ENCODE results near the gene MRGPRF.

Gene MRGPRF

GRCh38 chr11:69050592-69051380, 37.7 kb upstream of the MRGPRF start:
- DNase-seq (ENCODE audit: low read depth), result no peak

- no peak for DNase-seq (ENCODE audit: low read depth)
Observed at GRCh38 chr11:69049490-69049867, 36.4 kb upstream of the MRGPRF start.

- peak; percentile 88 for DNase-seq (ENCODE audit: low read depth)
Observed at GRCh38 chr11:69048694-69049489, 35.8 kb upstream of the MRGPRF start, which contains the start of gene TPCN2. Gene TPCN2, plus strand, starts transcription at chr11:69048932. Its CDS starts 66 bp downstream, at chr11:69048998.

DNA sequence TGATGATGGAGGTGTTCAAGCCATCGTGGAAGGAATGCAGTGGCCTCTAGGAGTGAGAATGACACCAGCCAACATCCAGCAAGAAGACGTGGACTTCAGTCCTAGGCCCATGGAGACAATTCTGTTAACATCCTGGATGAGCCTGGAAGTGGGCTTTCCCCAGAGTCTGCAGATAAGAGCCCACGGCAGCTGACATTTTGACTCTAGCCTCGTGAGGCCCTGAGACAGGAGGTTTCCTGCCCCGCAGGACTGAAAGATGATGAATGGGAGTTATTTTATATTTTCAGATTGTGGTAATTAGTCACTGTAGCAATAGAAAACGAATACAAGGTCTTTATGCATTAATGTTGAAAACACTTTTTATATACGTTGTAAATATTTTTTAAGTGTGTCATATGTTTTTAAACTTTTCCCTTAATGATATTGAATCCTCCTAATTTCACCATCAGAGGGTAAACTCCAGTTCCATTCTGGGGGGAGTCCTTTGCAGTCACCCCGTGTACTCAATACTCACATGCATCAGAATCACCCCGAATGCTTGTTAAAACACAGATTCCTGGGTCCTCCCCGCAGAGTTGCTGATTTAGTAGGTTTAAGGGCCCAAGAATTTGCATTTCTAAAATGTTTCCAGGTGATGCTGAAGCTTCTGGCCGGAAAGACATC, 35.1 kb upstream of the MRGPRF start:
- no peak for DNase-seq (ENCODE audit: low read depth)

DNA sequence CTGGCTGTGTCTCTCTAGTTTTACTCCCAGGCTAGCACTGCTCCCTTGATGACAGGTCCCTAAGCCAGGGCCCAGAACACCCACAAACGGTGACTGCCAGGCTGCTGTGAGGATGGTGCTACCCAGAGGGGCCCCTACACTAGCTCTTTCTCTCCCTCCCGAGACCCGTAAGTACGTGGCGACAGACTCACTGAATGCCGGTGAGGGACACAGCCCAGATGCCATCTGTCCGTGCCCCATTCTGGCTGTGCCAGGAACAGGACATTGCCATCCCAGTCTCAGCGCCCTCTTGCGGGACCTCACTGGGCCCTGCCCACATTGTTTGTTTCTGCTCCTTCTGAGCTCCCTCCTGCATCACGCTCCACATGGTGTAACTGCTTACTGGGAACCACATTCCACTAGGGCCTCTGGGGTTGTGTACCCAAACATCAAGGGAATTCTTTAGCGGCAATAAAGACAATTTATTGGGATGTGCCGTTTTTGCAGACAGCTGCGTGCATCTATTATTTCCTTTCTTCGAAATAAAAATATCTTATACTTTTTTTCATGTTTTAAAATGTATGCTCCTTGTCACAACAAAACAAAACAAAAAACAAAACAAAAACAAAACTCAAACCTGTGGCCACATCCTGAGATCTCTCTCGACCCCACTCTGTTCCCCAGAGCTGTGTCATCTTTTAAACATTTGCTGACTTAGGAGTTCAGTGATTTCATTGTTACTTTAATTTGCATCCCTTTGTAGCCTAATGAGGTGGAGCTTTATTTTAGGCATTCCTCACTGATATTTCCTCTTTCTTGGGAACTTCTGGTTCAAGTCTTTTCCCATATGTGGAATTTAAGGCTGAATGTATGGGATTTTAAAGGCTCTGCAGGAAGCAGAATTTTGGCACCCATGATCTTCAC, 31.3 kb upstream of the MRGPRF start:
- DNase-seq (ENCODE audit: low read depth), result no peak

GRCh38 chr11:69041516-69041915, 28.5 kb upstream of the MRGPRF start:
- DNase-seq (ENCODE audit: low read depth), result no peak

DNA sequence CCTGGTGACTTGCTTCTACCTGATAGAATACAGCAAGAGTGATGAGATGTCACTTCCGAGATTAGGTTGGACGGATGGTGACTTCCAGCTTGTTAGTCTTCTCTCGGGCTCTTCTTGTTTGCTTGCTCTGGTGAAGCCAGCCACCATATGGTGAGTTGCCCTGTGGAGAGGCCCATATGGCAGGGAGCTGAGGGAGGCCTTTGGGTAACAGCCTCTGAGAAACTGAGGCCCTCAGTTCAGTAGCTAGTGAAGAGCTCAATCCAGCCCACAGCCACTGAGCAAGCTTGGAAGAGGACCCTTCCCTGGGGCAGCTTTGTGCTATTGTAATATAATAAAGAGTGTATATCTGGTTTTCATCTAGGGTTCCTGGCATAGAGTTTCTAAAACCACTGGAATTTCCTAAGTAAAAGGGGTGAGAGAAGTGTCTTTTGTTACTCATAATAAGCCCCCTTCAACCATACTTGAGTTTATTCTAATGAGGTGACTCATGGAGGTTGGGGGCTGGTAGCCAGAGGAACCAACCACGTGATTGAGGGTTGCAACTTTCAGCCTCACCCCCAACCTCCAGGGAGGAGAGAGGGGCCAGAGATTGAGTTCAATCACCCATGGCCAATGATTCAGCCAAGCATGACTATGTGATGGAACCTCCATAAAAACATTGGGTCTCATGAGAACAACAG, 27.7 kb upstream of the MRGPRF start:
- DNase-seq (ENCODE audit: low read depth), result no peak

GRCh38 chr11:69040051-69040450, 27.0 kb upstream of the MRGPRF start:
- DNase-seq (ENCODE audit: low read depth), result no peak

DNA sequence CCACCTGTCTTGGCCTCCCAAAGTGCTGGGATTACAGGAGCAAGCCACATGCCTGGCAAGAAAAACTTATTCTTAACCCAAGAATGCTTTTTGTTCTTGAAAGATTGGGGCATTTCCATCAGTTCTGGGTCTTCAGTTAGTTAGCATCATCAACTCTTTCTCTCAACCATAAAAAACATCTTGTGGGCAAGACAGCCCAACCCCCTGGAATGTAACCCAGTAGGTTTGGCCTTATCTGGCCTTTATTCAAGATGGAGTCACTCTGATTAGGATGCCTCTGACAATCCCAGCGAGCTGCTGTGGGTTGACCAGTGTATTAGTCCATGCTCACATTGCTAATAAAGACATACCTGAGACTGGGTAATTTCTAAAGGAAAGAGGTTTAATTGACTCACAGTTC, 26.5 kb upstream of the MRGPRF start:
- DNase-seq (ENCODE audit: low read depth), result no peak

GRCh38 chr11:69037544-69037943, 24.5 kb upstream of the MRGPRF start:
- no peak for DNase-seq (ENCODE audit: low read depth)

DNA sequence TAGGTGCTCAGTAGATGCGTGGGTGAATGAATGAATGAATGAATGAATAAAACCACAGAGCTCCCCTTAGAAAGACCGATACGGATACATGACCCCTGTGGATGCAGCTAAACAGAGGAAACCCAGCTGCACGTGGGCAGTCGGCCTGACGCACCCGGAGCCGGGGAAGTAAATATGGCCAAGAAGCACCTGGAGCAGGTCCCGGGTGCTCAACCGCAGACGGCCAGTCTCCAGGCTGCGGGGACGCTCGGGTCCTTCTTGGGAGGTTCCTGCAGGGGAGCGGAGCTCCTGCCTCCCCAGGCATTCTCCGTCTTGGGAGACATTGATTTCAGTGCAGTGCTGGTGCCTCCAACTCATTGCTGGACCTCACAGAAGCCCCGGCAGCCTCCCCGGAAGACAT, 24.0 kb upstream of the MRGPRF start:
- DNase-seq (ENCODE audit: low read depth), result no peak

- no peak for DNase-seq (ENCODE audit: low read depth)
Observed at GRCh38 chr11:69035946-69036340, 22.9 kb upstream of the MRGPRF start.

GRCh38 chr11:69035150-69035945, 22.3 kb upstream of the MRGPRF start:
- DNase-seq (ENCODE audit: low read depth), result no peak

GRCh38 chr11:69034123-69034867, 21.2 kb upstream of the MRGPRF start:
- DNase-seq (ENCODE audit: low read depth), result no peak

DNA sequence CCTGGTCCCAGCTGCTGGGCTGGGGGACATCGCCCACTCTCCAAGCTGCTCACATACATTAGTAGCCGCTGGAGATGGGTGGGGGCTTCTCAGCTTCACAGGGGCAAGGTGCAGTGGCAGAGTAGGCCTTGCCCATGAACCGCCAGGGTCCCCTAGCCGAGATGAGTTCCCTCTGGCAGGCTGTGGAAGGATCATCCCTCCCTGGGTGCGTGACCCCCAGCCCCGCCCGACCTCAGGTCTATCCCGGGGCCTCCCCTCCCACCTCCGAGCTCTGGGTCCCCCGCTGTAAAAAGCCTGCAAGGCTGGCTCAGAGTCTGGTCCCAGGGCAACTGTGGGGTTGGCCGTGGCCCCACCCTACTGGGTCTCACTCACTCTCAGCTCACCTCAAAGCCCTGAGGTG, 20.4 kb upstream of the MRGPRF start:
- no peak for DNase-seq (ENCODE audit: low read depth)

GRCh38 chr11:69032833-69033232, 19.8 kb upstream of the MRGPRF start:
- no peak for DNase-seq (ENCODE audit: low read depth)

- DNase-seq (ENCODE audit: low read depth), result no peak
Observed at GRCh38 chr11:69030301-69030700, 17.3 kb upstream of the MRGPRF start.

DNA sequence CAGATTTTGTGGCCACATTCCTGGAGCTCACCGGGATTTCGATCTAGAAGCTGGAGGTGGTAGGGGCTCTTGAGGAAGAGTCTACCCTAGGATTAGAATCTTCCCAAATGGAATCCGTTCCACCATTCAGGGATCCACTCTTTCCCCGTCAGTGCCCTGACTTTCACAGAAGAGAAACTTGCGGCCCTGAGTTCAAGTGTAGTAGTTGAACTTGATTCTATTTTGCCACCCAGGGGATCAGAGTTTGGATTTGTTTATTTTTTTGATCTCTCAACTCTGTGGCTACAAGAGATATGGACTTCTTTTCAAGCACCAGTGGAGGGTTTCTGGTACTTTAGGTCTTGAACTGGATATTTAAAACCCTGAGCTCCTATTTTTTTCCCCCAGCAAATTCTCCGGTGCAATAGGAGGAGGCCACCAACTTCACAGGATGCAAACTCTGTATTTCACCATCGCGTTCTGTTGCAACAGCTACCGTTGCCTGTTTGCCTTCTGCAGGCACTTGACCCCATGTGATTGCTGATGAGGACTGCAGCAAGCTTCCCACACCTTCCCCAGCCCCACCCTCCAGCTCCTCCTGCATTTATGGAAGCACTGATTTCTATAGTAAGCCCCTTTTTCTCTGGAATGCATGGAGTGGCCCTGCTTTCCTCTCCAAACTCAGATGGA, 14.8 kb upstream of the MRGPRF start:
- no peak for DNase-seq (ENCODE audit: low read depth)

DNA sequence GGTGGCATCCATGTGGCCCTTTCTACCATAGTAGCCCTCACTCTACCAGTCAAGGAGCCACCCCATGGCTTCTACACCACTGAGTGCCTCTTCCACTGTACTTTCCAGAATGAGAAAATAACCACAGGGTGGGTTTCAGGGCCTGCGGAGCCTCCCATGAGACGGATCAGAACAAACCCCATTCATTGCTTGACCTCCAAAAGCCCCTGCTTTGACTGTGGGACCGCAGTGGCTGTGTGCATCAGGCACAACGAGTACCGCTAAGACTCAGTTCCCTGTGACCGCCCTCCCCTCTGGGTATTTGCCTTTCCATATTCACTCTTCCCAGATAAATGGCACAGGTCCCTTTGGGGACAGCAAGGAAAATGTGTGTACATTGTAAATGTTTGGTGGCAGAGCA, 11.5 kb upstream of the MRGPRF start:
- DNase-seq (ENCODE audit: low read depth), result no peak

Measured in activated T-cell treated with anti-CD3 and anti-CD28 coated beads for 24 hours (primary cell).